ENCODE data around the gene PGLYRP2.
"Not testable (repeated sequence)": the region's sequence is repeated elsewhere in the genome, so short reads cannot be mapped to it uniquely, and the experiment has no call there.

The PGLYRP2 gene

GRCh38 chr19:15487038-15487437, 7.7 kb upstream of the PGLYRP2 start:
- DNase-seq (ENCODE audit: low read depth, low spot score) = no peak

- not testable (repeated sequence) for DNase-seq (ENCODE audit: low read depth, low spot score)
Measured at GRCh38 chr19:15485768-15486167, 6.5 kb upstream of the PGLYRP2 start.

DNA sequence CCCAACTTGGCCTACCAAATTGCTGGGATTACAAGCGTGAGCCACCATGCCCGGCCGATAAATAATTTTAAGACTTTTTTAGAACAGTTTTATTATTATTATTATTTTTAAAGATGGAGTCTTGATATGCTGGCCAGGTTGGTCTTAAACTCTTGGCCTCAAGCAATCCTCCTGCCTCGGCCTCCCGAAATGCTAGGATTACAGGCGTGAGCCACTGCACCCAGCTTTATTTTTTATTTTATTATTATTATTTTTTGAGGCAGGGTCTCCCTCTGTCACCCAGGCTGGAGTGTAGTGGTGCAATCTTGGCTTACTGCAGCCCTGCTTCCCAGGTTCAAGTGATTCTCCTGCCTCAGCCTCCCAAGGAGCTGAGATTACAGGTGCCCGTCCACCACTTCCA, 1.7 kb upstream of the PGLYRP2 start:
- not testable (repeated sequence) for DNase-seq (ENCODE audit: low read depth, low spot score)

DNA sequence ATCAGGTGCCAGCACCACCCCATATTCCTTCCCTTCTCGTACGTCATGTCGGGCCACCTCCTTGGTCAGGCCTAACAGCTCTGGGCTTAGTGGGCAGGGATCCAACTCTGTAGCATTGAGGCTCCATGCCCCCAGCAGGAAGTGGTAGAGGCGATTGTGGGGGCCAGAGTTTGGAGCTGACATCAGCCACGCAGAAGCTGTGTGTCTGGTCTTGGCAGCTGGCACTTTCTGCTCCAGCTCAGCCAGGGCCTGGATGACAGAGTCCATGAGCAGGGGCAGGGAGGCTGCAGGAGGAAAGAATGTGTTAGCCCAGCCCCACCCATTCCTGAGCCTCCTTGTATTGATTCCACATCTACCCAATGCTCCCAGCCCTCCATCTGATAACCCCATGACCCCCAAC, 3.0 kb downstream of the PGLYRP2 start:
- DNase-seq (ENCODE audit: low read depth, low spot score) = no peak

DNA sequence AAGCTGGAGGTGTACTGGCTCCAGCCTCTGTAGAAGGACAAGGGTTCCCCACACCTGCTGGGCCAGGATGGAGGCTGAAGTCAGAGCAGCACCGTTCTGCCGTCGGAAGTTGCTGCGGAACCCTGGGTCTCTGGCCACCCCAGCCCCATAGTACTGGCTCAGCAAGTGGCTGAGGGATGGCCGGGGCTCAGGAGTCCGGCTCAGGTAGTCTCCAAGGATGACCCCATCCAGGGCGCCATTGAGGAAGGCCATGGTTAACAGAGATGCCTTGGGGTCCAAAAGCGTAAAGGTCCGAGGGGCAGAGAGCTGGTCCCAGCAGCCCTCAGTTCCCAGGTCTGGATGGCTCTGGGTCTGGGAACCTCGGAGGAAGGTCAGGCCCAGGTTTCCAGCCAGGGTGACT, 3.7 kb downstream of the PGLYRP2 start:
- no peak for DNase-seq (ENCODE audit: low read depth, low spot score)

DNA sequence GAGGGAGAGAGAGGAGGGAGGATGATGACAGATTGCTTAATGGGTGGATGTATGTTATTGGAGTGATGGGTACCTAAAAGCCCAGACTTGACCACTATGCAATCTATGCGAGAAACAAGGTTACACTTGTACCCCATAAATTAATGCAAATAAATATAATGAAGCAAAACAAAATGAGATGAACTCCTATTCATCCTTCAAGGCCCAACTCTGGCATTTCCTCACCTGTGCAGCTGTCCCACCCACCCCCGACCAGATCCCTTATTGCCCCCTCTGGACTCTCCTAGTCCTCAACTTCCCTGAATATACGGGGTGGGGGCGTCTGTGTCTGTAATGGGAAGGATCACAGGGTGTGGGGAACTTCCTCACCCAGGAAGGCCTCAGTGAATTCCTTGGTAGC, 4.1 kb downstream of the PGLYRP2 start:
- no peak for DNase-seq (ENCODE audit: low read depth, low spot score)

DNA sequence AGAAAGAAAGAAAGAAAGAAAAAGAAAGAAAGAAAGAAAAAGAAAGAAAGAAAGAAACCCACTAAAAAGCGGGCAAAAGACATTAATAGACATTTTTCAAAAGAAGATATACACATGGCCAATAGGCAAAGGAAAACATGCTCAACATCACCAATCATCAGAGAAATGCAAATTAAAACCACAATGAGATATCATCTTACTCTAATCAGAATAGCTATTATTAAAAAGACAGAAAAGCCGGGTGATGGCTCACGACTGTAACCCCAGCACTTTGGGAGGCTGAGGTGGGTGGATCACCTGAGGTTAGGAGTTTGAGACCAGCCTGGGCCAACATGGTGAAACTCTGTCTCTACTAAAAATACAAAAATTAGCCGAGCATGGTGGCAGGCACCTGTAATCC, 5.5 kb downstream of the PGLYRP2 start:
- not testable (repeated sequence) for DNase-seq (ENCODE audit: low read depth, low spot score)

- DNase-seq (ENCODE audit: low read depth, low spot score) = no peak
Measured at GRCh38 chr19:15471639-15472101, 7.6 kb downstream of the PGLYRP2 start.

DNA sequence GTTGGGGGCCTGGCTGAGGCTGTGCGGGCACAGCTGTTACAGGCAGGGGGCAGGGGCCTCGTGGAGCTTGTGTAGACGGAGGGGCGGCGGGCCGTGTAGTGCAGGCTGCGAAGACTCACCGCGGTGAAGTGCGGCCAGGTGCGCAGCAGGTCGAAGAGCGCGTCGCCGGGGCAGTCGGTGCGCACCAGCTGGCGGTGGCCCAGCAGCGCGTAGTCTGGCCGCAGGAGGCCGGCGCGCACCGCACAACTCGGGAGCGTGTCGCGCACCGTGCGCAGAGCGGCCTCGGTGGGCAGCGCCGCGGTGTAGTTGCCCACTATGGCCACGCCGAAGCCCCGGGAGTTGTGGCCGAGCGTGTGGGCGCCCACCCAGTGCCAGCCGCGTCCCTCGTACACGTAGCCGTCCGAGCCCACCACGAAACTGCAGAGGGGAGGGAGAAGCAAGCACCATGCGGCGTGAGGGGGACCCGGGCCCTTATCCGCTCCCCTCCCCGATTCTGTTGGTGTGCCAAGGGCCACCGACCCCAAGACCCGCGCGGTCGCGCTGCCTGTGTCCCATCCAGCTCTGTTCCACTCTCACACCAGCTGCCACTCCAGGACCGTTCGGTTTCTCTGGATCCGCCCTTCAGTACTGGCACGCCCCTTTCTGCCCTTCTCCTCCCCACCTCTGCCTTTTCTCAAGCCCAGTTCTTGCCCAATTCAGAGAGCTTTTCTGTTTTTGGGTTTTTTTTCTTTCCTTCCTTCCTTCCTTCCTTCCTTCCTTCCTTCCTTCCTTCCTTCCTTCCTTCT, 9.6 kb downstream of the PGLYRP2 start:
- DNase-seq (ENCODE audit: low read depth, low spot score) = no peak

GRCh38 chr19:15468675-15469512, 10.4 kb downstream of the PGLYRP2 start:
- no peak for DNase-seq (ENCODE audit: low read depth, low spot score)

DNA sequence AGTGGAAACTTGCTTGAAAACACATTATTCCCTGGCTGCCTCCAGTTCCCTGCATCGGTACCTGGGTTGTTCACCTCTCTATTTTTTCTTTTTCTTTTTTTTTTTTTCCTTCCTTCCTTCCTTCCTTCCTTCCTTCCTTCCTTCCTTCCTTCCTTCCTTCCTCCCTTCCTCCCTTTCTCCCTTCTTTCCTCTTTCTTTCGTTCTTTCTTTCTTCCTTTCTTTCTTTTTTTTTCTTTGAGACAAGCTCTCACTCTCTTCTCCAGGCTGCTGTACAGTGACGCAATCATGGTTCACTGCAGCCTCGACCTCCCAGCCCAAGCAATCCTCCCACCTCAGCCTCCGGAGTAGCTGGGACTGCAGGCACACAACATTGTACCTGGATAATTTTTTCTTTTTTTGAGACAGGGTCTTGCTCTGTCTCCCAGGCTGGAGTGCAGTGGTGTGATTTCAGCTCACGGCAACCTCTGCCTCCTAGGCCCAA, 11.5 kb downstream of the PGLYRP2 start:
- no peak for DNase-seq (ENCODE audit: low read depth, low spot score)

GRCh38 chr19:15466851-15467733, 12.2 kb downstream of the PGLYRP2 start:
- no peak for DNase-seq (ENCODE audit: low read depth, low spot score)

DNA sequence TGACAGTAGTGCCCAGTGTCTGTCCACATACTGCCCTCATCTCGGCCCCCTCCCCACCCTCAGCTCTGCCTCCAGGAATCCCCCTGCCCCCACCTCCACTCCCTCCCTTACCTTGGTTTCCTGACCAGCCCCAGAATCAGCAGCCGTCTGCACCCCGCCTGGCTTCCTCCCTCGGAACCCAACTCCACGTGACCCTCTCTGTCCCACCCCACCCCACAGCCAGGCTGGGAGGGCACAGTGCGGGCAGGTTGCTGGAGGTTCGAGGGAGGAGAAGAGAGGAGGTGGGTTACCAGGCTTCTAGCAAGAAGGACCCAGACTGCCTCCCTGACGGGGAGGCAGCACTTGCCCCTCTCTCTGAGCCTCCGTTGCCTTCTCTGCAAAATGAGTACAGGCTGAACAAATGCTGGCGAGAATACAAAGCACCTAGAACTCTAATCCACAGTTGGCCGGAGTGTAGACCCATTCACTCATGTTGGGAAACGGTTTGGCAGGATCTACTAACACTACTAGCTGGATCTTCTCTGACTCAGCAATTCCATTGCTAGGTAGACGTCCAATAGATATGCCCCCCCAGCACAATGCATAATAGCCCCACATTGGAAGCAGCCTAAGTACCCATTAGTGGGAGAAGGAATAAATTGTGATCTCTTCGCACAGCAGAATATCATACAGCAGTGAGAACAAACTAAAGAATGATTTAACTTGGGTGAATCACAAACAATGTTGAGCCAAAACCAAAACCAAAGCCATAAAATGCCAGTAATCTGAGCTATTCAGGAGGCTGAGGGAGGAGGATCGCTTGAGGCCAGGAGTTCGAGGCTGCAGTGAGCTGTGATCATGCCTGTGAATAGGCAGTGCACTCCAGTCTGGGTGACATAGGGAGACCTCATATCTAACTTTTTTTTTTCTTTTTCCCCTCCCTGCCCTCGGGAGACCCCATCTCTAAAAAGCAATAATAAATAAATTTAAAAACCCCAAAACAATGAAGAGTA, 14.6 kb downstream of the PGLYRP2 start, which contains the start of gene RASAL3:
RASAL3 (minus strand) TSS at position 151 of the 992 bp plus-strand sequence. CDS start 186 bp downstream, outside the sequence.
- no peak for DNase-seq (ENCODE audit: low read depth, low spot score)

GRCh38 chr19:15463861-15464371, 15.4 kb downstream of the PGLYRP2 start:
- peak; percentile 51 for DNase-seq (ENCODE audit: low read depth, low spot score)

DNA sequence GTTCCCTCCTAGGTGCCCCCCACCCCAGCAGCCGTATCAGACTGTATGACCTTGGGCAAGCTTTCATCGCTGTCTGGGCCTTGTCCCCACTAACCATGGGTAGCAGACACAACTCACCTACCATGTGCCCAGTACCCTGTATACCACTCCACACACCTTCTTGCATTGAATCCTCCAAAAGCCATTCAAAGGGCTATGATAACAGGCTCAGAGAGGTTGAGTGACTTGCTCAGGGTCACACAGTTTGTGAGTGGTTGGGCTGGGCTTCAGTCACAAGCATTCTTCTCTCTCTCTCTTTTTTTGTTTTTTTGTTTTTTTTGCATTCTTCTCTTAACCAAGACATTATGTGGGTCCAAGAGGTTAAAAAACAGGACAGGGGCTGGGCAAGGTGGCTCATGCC, 17.6 kb downstream of the PGLYRP2 start:
- DNase-seq (ENCODE audit: low read depth, low spot score) = no peak

GRCh38 chr19:15457701-15458484, 21.4 kb downstream of the PGLYRP2 start:
- DNase-seq (ENCODE audit: low read depth, low spot score) = no peak

- no peak for DNase-seq (ENCODE audit: low read depth, low spot score)
Measured at GRCh38 chr19:15456871-15457700, 22.2 kb downstream of the PGLYRP2 start.

DNA sequence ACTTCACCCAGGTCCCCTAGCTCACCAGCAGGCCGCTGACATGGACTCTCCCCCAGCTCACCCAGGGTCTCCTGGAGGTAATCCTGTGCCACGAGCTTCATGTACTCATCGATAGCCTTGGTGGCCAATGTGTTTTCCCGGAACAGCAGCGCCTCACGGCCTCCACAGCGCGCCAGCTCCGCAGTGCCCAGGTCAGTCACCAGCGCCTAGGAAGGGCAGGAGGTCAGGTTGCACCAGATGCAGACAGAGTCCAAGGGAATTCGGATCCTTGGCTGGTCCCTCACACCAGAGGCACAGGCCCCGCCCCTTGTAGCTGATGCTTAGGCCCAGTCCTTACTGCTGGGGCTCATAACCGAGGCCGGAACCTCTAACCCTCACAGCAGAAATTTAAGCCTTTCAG, 22.9 kb downstream of the PGLYRP2 start:
- no peak for DNase-seq (ENCODE audit: low read depth, low spot score)
